ENCODE results near the gene LAMA3. TPM values are rescaled to one million over a fixed set of nuclear protein-coding genes. Genes with fewer than 3 reads are reported as not detected.

The LAMA3 gene
- total and polyA plus RNA-seq, 8 donors, result 4.3 to 182 (median 26.6) TPM

GRCh38 chr18:23641937-23642666, 47.2 kb upstream of the LAMA3 start:
- Histone ChIP-seq H3K27me3 (no peaks in the 10 kb centered on the region), H3K9me3 (peaks cover 0 to 8% (median 0%) of the 10 kb centered on the region in 4 donors), H3K27ac (no peak overlapping the region), H3K4me1 (peaks cover 0 to 21% (median 14%) of the 10 kb centered on the region in 4 donors), H3K36me3 (no peaks in the 10 kb centered on the region), H3K4me3 (no peak overlapping the region)
- no peak for TF ChIP-seq EP300 (IDR thresholded peaks at IDR 0.05)
- no peak for TF ChIP-seq POLR2AphosphoS5 (IDR thresholded peaks at IDR 0.05)
- TF ChIP-seq, protein P1, sequence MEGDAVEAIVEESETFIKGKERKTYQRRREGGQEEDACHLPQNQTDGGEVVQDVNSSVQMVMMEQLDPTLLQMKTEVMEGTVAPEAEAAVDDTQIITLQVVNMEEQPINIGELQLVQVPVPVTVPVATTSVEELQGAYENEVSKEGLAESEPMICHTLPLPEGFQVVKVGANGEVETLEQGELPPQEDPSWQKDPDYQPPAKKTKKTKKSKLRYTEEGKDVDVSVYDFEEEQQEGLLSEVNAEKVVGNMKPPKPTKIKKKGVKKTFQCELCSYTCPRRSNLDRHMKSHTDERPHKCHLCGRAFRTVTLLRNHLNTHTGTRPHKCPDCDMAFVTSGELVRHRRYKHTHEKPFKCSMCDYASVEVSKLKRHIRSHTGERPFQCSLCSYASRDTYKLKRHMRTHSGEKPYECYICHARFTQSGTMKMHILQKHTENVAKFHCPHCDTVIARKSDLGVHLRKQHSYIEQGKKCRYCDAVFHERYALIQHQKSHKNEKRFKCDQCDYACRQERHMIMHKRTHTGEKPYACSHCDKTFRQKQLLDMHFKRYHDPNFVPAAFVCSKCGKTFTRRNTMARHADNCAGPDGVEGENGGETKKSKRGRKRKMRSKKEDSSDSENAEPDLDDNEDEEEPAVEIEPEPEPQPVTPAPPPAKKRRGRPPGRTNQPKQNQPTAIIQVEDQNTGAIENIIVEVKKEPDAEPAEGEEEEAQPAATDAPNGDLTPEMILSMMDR (IDR thresholded peaks at IDR 0.05), result no peak
- TF ChIP-seq POLR2A (IDR thresholded peaks at IDR 0.05), result no peak
- intact Hi-C loops (cut with DNase I; ENCODE audit: low total_unique reads), result no loop called here
- no peak for DNase-seq
- WGBS, 5 donors, result 88 to 92% (median 90%) methylated on average over 7 to 11 of the region's 11 CpGs

GRCh38 chr18:23643815-23644490, 45.3 kb upstream of the LAMA3 start:
- no peak for DNase-seq
- WGBS, 5 donors, result 30 to 54% (median 40%) methylated on average over 2 of the region's 2 CpGs
- TF ChIP-seq POLR2AphosphoS5 (IDR thresholded peaks at IDR 0.05) (no peak), EP300 (IDR thresholded peaks at IDR 0.05) (no peak), POLR2A (IDR thresholded peaks at IDR 0.05) (no peak)
- TF ChIP-seq, protein P1 (IDR thresholded peaks at IDR 0.05), result no peak
- Histone ChIP-seq H3K27me3 (no peaks in the 10 kb centered on the region), H3K4me3 (no peak overlapping the region), H3K9me3 (peaks cover 0 to 8% (median 0%) of the 10 kb centered on the region in 4 donors), H3K4me1 (peaks cover 6 to 29% (median 17%) of the 10 kb centered on the region in 4 donors), H3K36me3 (no peaks in the 10 kb centered on the region), H3K27ac (no peak overlapping the region)
- intact Hi-C loops (cut with DNase I; ENCODE audit: low total_unique reads), result no loop called here

DNA sequence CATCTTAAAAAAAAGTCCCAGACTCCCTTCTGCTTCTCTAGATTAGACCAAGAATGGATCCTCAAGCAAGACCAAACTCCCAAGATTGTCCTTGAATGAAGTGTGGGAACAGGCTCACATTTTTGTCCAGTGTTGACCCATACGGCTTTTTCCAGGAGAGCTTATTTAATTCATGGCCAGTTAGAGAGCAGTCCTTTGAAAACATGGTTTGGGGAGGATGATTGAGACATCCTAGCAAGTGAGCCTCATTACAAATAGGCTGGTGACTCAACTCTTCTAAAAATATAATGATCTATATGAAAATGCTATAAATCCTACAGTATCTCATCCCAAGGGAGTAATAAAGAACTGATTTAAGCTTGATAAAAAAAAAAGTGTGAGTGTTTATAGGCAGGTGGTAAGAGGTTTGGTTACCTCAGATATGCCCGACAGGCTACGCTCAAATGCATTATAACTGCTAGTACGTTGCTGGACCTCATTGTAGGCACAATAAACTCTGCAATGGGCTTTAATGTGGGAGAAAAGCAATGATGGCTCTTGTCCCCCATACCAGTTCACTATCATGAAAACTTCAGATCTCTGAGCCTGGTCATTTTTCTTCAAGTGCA, 43.6 kb upstream of the LAMA3 start:
- TF ChIP-seq EP300 (IDR thresholded peaks at IDR 0.05) (no peak), POLR2A (IDR thresholded peaks at IDR 0.05) (no peak), POLR2AphosphoS5 (IDR thresholded peaks at IDR 0.05) (no peak)
- TF ChIP-seq, protein P1 (IDR thresholded peaks at IDR 0.05), result no peak
- intact Hi-C loops (cut with DNase I; ENCODE audit: low total_unique reads), result no loop called here

GRCh38 chr18:23646282-23646681, 43.0 kb upstream of the LAMA3 start:
- 88 to 95% (median 93%) methylated on average over 2 of the region's 2 CpGs for WGBS, 5 donors
- no peak for TF ChIP-seq POLR2A (IDR thresholded peaks at IDR 0.05)
- no peak for TF ChIP-seq EP300 (IDR thresholded peaks at IDR 0.05)
- no peak for TF ChIP-seq POLR2AphosphoS5 (IDR thresholded peaks at IDR 0.05)
- TF ChIP-seq, protein P1 (IDR thresholded peaks at IDR 0.05), result no peak
- Histone ChIP-seq H3K9me3 (peaks cover 0 to 8% (median 0%) of the 10 kb centered on the region in 4 donors), H3K27ac (no peak overlapping the region), H3K4me1 (peaks cover 16 to 52% (median 32%) of the 10 kb centered on the region in 4 donors), H3K4me3 (no peak overlapping the region), H3K27me3 (no peaks in the 10 kb centered on the region), H3K36me3 (no peaks in the 10 kb centered on the region)
- DNase-seq, result no peak
- intact Hi-C loops (cut with DNase I; ENCODE audit: low total_unique reads), result no loop called here

More for the DNA sequence above, 43.6 kb upstream of the LAMA3 start:
- peaks cover 0 to 8% (median 0%) of the 10 kb centered on the region in 4 donors for H3K9me3 ChIP-seq
- no peak overlapping the region for H3K4me3 ChIP-seq
- no peaks in the 10 kb centered on the region for H3K27me3 ChIP-seq
- no peaks in the 10 kb centered on the region for H3K36me3 ChIP-seq
- DNase-seq, result no peak
- H3K27ac ChIP-seq, result no peak overlapping the region
- peaks cover 14 to 46% (median 30%) of the 10 kb centered on the region in 4 donors for H3K4me1 ChIP-seq
- WGBS, 5 donors, result 88 to 97% (median 93%) methylated on average over 4 of the region's 4 CpGs
